Left kidney (tissue), 2 donors: ENCODE data around the gene AGBL1. TPM values are rescaled to one million over a fixed set of nuclear protein-coding genes. Genes with fewer than 3 reads are reported as not detected.
A peak's percentile ranks its signal among the peaks of the same experiment; 100 is the strongest.

Experiments
- DNase-seq: peaks from one replicate; pipeline ENCODE4 v3.0.0-alpha.2; 2013
- polyA plus RNA-seq: library from polyadenylated mRNA; unstranded; fragments of 120-200 nt; gene quantifications from one replicate; pipeline ENCODE4 v1.2.1, GENCODE V29; 2013; ENCODE audit not compliant: insufficient read length

Gene AGBL1
- polyA plus RNA-seq, 1 donor = 0.18 TPM

DNA sequence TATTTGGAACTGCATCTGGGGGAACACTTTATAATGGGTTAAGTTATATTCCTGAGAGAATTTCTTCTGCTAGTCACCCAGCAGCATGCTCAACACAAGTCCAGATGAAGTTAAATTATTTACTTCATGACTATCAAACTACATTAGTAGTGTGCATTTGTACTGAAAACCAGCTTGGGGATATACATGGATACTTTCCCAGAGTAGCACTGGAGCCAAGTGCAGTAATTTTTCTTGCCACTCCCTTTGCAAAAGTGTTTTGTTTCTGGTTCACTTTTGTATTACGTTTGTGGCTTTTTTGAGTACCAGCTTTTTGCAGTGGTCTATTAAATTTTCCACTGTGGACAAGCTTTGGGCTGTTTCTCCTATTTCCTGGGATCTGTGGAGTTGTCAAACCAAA lies 243.0 kb downstream of the AGBL1 start:
- no peak for DNase-seq

DNA sequence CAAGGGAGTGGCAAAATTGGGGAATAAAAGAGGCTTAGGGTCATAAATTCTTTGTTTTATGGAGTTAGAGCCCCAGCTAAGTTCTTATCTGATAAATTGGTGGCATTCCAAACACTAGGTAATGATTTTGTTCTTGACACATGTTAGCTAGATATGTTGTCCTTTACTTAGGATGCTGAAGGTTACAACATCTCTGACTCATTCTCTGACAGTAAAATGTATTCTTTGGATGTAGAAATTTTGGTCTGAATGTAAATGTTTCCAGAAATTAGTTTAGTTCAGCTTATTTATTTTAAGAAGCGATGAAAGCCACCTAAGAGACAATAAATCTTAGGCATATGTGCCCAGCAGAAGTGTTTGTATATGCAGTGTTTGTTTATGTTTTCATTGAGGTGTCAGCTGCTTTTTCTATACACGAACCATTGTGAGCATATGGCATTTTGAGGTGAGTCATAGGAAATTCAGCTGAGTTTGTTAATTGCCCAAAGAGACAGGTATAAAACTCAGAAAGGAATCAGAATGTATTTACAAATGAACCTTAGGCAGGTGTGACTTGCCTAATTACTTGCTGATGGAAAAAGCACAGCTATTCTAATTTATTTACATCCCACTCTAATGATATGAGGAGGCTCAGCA lies 247.7 kb downstream of the AGBL1 start:
- DNase-seq = no peak

DNA sequence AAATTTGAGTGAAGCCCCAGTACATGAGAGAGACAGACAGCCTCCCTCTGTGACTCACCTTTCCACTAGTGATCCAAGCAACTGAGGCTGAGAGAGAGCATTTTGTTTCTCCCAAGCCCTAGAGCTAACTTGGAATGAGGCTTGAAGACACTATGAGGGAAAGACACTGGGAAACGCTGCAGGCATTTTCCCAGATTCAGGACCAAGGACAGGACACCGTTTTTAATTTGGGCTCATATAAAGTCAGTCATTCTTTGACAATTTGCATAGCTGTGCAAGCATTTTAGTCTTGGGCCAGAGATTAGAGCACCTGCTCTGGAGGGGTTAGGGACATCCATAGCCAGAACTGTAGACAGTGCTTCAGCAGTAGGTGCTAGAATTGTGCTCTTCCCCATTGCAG lies 249.0 kb downstream of the AGBL1 start:
- DNase-seq = no peak

DNA sequence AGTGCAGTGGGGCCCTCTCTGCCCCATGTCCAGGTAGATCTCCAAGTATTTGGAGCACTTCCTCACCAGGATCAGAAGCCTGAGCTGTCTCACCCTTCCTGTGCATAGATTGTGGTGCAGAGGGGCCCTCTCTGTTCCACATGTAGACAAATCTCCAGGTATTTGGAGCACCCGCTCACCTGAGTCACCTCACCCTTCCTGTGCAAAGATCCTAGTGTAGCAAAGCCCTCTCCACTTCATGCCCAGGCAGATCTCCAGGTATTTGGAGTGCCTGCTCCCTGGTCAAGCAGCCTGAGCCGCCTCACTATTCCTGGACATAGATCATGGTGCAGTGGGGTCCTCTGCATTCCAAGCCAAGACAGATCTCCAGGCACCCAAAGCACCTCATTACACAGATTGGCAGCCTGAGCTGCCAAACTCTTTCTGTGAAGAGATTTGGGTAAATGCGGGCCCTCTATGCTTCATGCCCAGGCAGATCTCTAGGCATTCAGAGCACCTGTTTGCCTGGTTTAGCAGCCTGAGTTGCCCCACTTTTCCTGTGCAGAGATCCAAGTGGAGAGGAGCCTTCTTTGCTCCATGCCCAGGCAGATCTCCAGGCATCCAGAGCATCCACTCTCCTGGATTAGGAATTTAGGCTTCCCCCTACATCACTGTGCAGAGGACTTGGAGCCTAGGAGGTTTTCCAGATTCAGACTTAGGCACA lies 249.8 kb downstream of the AGBL1 start:
- no peak for DNase-seq

DNA sequence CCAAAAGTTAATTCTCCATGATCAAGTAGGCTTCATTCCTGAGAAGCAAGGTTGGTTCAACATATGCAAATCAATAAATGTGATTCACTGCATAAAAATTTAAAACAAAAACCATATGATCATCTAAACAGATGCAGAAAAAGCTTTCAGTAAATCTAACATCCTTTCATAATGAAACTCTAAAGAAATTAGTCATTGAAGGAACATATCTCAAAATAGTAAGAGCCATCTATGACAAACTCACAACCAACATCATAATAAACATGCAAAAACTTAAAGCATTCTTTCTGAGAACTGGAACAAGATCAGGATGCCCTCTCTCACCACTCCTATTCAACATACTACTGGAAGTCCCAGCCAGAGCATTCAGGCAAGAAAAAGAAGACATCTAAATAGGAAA lies 254.1 kb downstream of the AGBL1 start:
- no peak for DNase-seq

DNA sequence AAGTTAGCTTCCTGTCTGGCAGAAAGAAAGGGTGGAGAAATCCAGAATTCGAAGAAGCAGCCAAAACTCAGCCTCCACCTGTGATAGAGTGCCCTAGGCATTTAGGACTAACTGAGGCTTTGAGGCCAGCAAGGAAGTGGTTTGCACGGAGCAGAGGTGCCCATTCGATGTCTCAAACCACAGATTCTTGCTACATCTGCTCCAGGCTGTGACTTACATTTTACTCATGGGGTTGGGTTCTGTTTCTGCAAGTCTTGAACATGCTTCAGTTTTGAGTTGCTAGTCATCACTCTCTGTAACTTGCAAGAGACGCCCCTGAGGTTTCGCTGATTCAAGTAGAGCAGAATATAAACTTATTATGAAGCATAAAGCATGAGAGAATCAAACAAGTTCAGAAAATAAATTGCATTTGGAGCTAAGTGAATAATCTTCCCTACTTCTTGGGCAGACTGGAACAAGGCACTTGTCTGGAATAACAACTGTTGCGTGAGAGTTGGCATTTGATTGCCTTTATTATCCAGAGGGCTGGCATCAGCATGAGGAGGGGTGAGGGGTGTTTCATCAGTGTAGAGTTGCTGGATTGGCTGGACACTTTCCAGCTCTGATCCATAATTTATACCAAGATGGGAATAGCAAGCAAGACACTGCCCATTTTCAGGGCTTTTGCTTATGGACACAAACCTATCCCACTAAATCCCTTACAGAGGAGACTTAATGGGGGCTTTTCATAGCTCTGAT lies 256.5 kb downstream of the AGBL1 start:
- DNase-seq = no peak

DNA sequence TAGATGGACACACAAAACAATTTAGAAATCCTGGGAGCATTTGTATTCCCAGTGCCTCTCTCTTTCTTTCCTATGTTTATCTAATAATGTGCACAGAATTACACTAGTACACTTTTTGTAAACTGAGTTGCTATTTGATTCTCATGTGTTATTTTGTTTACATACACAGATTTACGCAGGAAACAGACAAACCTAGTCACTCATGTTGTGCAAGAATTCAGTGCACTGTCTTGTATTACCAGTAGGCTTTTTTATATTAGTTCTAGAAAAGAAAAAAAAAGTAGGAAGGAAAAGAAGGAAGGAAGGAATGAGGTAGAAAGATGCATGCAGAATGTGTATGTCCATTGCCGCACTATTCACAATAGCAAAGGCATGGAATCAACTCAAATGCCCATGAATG lies 257.4 kb downstream of the AGBL1 start:
- no peak for DNase-seq

DNA sequence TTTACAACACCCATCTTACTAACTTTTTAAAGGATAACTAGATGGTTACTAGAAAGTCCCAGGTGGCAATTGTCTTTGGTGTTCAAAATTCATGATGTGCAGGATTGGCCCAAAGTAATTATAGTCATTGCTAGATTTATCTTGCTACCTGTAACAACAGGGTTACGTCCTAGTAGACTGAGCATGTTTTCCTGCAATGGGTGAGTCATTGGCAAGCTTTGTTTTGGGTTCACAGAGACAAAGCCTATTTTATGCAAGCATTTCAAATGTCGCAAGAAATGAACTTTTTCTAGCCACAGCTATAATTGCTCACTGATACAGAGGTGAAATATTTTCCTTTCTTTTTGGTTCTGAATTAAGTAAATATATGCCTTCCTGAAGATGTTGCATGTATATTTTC lies 267.6 kb downstream of the AGBL1 start:
- no peak for DNase-seq

DNA sequence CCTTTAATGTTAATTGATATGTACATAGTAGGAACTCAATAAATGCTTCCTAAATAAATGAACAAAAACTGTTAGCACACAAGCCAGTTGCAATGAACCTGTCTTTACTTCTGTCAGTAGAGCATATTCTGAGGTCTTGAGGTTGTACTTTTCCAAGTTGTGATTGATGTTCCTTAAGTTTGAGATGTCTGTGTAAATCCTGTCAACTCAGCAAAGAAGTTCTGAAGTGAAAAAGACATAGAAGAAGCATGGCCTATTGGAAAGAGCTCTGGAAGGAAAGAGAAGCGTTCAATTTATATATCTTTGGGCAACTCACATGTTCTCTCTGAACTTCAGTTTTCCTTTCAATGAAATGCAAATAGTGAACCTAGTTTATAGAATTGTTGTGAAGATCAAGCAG lies 269.9 kb downstream of the AGBL1 start:
- no peak for DNase-seq

DNA sequence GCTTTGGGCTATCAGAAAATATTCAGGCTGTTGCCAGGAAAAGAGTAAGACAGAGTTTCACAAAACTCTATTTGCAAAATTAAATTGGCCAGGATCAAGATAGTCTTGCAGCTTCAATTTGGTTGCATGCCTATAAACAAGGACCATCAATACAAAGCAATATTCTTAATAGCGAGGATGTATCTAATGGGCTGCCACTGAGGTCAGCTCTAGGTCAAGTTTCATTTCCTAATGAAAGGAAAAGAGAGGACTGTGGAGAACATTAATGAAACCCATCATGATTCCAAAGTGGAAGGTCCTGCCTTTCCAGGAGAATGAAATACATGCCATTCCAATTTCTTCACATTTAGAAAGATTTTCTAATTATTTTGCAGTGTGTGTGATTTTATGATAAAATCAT lies 273.5 kb downstream of the AGBL1 start:
- no peak for DNase-seq

DNA sequence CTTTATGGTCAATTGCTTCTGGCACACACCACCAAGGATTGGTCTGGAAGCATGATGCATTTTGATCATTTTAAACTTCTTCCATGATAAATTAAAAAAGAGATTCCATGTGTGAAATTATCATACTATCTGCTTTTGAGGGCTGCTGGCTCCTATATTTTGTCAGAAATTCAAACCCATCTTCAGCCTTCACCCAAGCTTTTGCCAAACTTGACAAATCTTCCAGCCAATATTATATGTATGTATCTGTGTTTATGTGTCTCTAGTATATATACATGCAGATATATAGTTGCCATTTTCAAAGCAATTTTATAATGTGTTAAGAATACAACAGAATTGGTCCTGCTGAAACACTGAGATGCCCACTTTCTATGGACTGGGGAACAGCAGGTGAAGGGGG lies 275.7 kb downstream of the AGBL1 start:
- DNase-seq = no peak

DNA sequence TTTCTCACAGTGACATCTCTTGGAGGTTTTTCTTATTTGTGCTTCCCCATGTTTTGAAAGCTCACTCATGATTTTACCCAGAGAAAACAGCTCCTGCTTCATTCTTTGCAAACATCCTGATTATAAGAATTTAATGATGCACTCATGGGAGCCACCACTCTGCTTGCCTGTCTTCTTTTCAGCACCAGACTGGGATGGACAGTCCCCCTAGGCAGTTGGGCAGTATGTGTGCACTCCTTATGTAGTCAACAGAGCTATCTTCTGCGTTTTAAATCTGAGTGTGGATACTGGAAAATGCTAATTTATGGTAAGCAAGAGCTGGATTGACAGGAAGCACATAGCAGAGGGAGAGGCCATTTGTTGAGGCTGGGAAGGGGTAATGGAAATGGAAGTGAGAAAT lies 276.1 kb downstream of the AGBL1 start:
- DNase-seq = peak; percentile 13

DNA sequence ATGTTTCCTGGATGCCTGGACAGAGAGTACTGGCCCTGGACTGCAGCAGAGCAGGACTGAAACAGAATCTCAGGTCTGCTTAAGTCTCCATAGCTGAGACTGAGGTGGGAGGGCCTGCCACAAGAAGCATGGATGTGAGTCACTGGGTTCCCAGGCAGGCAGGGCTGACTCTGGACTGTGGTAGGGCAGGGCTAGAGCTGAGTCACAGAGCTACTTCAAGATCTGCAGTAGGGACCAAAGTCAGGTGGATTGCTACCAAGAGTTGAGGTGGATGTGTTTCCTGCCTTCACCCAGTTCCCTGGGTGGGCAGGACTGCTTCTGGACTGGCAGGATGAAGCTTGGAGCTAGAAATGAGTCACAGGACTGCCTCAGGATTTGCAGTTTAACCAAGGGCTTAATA lies 282.9 kb downstream of the AGBL1 start:
- DNase-seq = no peak

DNA sequence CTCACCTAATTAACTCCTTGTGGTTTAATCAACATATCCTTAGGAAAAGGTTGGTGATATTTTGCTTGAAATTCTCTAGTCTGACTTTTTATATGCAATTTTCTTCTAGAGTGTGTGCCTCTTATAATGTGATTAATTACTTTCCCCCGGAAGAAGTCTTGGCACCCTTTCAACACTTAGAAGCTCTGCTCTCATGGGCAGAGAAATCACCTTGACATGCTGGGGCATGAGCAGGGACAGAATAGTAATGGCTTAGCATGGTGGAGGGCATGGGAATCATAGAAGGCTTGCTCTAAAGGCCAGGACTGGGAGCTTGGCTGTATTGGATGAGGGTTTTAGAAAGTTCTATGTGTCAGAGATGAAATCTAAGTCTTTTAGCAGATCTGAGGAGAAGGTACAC lies 293.5 kb downstream of the AGBL1 start:
- no peak for DNase-seq

DNA sequence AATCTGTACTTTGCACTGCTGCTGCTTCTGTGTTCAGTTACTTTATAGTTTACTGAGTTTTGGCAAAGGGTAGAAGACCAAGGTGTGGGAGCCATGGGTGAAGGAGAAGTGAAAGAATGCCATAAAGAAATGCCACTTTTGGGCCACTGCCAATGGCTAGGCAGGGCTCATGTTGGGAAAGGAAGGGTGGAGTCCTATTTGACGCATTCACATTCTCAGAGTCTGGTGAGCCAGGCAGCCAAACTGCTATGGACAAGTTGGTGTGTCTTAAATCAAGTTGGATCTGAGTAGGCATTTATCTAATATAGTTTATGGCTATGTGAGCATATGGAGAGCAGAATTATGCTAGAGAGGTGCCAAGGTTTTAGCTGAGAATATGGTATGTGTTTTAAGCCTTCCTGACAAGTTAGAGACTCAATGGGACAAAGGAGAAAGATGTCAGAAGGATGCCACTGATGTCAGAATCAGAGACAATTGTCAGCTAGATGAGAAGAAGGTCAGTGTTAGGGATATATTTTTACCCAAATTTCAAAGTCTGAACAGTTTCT lies 296.1 kb downstream of the AGBL1 start:
- no peak for DNase-seq

DNA sequence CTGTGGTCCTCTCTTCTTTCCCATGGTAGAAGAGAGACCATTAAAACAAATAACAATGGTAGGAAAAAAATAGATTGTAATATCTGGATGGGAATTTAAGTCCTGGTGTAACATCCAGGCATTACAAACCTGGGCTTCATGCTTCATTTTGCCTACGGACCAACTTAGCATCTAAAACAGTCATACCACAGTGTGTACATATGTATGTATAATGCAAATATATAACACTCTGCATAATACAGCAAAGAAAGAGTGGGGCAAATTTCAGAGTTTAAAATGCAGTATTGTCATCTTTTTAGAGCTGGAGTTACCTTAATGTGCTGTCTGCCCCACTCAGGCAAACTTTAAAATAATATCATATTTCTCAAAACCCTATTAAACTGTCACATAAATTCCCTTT lies 298.2 kb downstream of the AGBL1 start:
- DNase-seq = no peak

DNA sequence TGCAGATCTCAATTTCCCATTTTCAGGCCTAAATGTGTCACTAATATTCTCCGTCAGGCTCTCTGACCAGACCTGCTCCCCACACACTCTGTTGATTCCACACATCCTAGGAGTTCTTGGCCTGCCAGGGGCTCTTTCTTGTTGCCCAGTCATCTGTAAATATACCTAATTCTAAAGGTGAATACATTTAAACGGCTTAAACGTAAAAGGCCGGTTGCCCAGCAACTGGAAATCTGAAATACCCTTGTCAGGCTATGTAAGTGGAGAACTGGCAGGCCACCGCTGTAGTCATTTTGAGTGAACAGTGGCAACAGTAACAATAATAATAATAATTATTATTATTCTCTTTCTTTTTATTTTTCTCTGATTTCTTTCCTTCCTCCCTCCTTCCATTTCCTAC lies 302.7 kb downstream of the AGBL1 start:
- peak; percentile 19 for DNase-seq

DNA sequence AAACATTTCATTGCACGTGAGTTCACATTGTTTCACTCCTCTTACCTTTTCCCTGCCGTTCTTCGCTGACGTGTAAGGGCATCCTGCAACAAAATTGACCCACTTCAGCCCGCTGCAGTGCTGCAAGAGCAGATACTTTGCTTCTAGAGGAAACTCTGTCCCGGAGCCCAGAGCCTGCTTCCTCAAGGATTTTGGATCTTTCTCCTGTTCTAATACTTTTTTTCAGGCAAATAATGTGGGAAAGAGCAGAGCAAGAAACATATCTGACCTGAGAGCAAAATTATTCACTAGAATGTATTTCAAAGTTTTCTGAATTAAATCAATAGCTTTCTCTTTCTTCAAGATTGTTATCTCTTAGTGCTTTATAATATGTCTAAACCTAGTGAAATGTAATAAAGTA lies 303.9 kb downstream of the AGBL1 start:
- DNase-seq = no peak

DNA sequence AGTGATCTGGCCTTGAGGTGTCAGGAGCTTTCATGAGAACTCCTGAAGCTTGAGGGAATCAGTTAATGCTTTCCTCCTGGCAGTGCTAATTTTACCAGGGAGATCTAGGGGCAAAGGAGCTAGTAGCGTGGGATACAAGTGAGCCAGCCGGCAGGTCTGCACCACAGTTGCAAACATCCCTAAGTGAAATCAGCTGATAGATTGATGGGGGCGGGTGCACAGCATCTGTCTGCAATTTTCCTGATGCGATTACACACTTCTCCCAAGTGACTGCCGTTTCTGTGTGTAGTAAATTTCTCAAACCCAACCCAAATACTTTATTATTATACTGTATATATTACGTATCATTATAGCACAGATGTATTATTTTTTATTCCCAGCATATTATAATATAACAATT lies 304.5 kb downstream of the AGBL1 start:
- DNase-seq = no peak

DNA sequence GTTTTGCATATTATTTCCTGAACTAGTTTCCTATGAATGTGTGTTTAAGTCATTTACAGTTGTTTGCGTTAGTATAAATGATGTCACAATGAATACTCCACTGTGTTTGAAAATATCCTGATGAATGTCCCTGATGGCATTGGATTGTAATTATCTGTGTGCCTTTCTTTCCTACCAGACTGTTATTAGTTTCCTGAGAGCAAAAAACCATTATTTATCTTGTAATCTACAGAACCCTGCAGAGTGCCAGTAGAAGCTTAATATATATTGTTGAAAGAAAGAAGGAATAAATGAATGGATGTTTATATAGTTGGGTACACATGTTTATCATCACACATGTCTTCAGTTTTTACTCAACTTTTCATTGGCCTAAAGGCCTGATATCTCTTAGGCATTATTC lies 312.6 kb downstream of the AGBL1 start:
- no peak for DNase-seq

DNA sequence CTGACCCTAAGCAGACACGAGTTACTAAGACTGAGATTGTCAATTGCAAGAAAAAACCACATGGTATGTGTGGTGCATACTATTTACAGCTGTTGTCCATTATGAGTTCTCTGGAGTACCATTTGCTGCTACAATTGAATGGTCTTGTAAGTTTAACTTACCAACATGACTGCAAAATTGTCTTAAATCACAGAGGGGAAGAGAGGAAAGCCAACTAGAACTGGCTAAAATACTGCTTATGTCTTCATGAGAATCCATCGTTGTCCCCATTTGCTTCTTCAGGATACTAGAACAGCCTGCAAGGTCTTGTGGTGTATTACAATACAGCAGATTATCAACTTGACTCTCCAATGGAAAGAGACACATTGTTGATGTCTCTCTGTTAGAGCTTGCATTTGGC lies 313.2 kb downstream of the AGBL1 start:
- no peak for DNase-seq

DNA sequence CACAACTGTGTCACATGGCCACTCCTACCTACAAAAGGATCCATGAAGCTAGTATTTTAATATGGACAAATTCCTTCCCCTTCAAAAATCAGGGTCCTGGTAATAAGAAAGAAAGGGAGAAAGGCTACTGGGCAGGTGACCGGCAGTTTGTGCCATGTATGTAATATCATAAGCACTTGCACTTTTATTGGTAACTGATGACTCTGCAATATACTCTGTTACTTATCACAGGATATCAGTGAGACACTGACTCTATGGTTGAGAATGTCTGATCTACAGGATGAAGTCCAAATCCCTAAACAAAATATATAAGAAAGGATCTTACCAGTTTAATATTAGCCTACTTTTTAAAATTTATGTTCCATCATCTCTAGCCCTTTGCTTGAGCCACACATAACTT lies 315.2 kb downstream of the AGBL1 start:
- DNase-seq = no peak
